Stomach (tissue), 4 donors: ENCODE results near the gene CHTOP.

ENCODE experiments used
- POLR2A ChIP-seq, 4 donors: fragments of 450-650 bp; IDR thresholded peaks; one replicate each; pipeline ENCODE4 v1.6.1; 2016; ENCODE audit warnings: antibody characterized with exemption in 4 of 4, control low read depth in 2 of 4, mild to moderate bottlenecking in 1 of 4, moderate library complexity in 1 of 4
- TF ChIP-seq, protein P1 (sequence below), 7 experiments: fragments of 450-650 bp in 4 of 7; fragments of 200-600 bp in 3 of 7; sonication (generic) in 3 of 7; IDR thresholded peaks; one replicate each; pipeline ENCODE4 v1.5.1; 2016 to 2019; ENCODE audit warnings: antibody characterized with exemption in 7 of 7, control low read depth in 2 of 7, mild to moderate bottlenecking in 1 of 7

DNA sequence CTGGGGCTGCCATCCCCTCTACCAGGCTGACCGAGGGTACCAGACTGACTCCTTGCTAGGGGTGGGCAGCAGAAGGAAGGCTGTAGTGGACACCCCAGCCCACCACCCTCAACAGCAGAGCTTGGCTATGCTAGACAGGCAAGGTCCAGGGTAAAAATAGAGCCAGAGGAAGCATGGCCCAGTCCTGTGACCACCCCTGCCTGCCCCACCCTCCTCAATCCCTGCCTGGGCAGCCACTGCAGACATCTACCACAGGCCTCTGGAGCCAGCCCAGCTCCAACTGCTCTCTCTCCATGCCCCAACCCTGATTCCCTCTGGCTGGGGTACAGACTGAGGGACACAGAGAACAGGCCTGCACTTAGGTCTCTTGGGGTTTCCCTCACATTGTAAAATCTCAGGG lies 3.9 kb upstream of the CHTOP start:
- TF ChIP-seq, protein P1, sequence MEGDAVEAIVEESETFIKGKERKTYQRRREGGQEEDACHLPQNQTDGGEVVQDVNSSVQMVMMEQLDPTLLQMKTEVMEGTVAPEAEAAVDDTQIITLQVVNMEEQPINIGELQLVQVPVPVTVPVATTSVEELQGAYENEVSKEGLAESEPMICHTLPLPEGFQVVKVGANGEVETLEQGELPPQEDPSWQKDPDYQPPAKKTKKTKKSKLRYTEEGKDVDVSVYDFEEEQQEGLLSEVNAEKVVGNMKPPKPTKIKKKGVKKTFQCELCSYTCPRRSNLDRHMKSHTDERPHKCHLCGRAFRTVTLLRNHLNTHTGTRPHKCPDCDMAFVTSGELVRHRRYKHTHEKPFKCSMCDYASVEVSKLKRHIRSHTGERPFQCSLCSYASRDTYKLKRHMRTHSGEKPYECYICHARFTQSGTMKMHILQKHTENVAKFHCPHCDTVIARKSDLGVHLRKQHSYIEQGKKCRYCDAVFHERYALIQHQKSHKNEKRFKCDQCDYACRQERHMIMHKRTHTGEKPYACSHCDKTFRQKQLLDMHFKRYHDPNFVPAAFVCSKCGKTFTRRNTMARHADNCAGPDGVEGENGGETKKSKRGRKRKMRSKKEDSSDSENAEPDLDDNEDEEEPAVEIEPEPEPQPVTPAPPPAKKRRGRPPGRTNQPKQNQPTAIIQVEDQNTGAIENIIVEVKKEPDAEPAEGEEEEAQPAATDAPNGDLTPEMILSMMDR (IDR thresholded peaks at IDR 0.05) = no peak
- no peak for TF ChIP-seq POLR2A (IDR thresholded peaks at IDR 0.05)
